Skin of body (tissue), 2 donors: Measurements from ENCODE around the gene CGREF1. TPM values are rescaled to one million over a fixed set of nuclear protein-coding genes. Genes with fewer than 3 reads are reported as not detected.
"Not testable (repeated sequence)": the region's sequence is repeated elsewhere in the genome, so short reads cannot be mapped to it uniquely, and the experiment has no call there.

ENCODE experiments used
- DNase-seq: peaks from one replicate; lab custom pipeline; 2025; lab: John Stamatoyannopoulos, UW
- total RNA-seq: library from RNA; depleted of rRNA; stranded (reverse); fragments of >200 nt; gene quantifications from one replicate; pipeline ENCODE4 v1.2.3, GENCODE V29; 2014

Gene CGREF1
- total RNA-seq, 1 donor from 2014 or later = 6.7 TPM

- no peak for DNase-seq
Measured at GRCh38 chr2:27088634-27089033, 30.3 kb downstream of the CGREF1 start.

- DNase-seq = no peak
Measured at GRCh38 chr2:27087823-27088410, 31.0 kb downstream of the CGREF1 start.

- no peak for DNase-seq
Measured at GRCh38 chr2:27086724-27087593, 32.0 kb downstream of the CGREF1 start, which contains the start of gene KHK. KHK (plus strand) TSS chr2:27086772; CDS start chr2:27087260, 488 bp downstream.

GRCh38 chr2:27086090-27086723, 32.7 kb downstream of the CGREF1 start:
- peak; percentile 89 for DNase-seq

- DNase-seq = peak; percentile 23
Measured at GRCh38 chr2:27085673-27086089, 33.2 kb downstream of the CGREF1 start.

GRCh38 chr2:27085062-27085672, 33.8 kb downstream of the CGREF1 start:
- no peak for DNase-seq

- DNase-seq = no peak
Measured at GRCh38 chr2:27084297-27085061, 34.4 kb downstream of the CGREF1 start.

GRCh38 chr2:27083410-27084296, 35.3 kb downstream of the CGREF1 start:
- DNase-seq = no peak

- no peak for DNase-seq
Measured at GRCh38 chr2:27082773-27083409, 36.0 kb downstream of the CGREF1 start.

GRCh38 chr2:27081984-27082772, 36.8 kb downstream of the CGREF1 start:
- no peak for DNase-seq

GRCh38 chr2:27080603-27080936, 38.4 kb downstream of the CGREF1 start:
- DNase-seq = no peak

GRCh38 chr2:27080140-27080469, 38.8 kb downstream of the CGREF1 start:
- no peak for DNase-seq

- no peak for DNase-seq
Measured at GRCh38 chr2:27079233-27080139, 39.4 kb downstream of the CGREF1 start.

GRCh38 chr2:27078267-27079194, 40.4 kb downstream of the CGREF1 start, which contains the start of gene EMILIN1:
EMILIN1 (plus strand) TSS chr2:27078615; CDS start chr2:27079066, 451 bp downstream.
- peak; percentile 93 for DNase-seq

GRCh38 chr2:27077231-27077630, 41.7 kb downstream of the CGREF1 start:
- DNase-seq = no peak

GRCh38 chr2:27076323-27076722, 42.6 kb downstream of the CGREF1 start:
- DNase-seq = no peak

GRCh38 chr2:27075566-27075871, 43.4 kb downstream of the CGREF1 start:
- DNase-seq = not testable (repeated sequence)
